ENCODE data around the gene FOXJ3. TPM values are rescaled to one million over a fixed set of nuclear protein-coding genes. Genes with fewer than 3 reads are reported as not detected.

The FOXJ3 gene
- total RNA-seq, 2 experiments from 2014 or later: 43.1 to 44.0 TPM

DNA sequence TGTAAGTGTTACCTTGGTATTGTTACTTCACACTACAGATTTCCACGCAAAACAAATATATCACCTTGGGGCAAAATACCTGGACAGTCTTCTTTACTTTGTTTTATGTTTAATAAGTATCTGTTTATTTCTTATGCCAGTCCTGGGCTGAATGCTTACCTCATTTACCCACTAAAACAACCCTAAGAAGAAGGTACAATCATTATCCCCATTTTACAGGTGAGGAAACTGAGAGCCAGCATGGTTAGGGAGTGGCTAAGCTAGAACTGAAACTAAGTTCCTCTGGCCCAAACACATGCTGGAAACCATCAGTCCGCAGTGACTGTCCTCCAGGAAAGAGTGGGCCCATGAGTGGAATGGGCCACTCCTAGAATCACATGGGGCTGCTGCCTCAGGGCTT lies 194.8 kb downstream of the FOXJ3 start:
- intact Hi-C loops (cut with micrococcal nuclease): no loop called here
- Mint-ChIP-seq H3K4me3 (no peak overlapping the region), H3K27me3 (peaks cover 21% of the 10 kb centered on the region), H3K4me1 (ENCODE audit: low read depth) (peaks cover 6% of the 10 kb centered on the region), H3K36me3 (ENCODE audit: low read depth) (no peaks in the 10 kb centered on the region), H3K9me3 (no peaks in the 10 kb centered on the region), H3K27ac (no peak overlapping the region)
- ATAC-seq: no peak
- no peak for DNase-seq
- TF ChIP-seq CTCF (IDR thresholded peaks at IDR 0.05): no peak
- POLR2A ChIA-PET: no interaction called here
- CTCF ChIA-PET: interaction anchor here (1.4 kb wide), 1 partner anchor 34 kb away, joined by 4 read pairs; no protein-coding TSS in a partner anchor

DNA sequence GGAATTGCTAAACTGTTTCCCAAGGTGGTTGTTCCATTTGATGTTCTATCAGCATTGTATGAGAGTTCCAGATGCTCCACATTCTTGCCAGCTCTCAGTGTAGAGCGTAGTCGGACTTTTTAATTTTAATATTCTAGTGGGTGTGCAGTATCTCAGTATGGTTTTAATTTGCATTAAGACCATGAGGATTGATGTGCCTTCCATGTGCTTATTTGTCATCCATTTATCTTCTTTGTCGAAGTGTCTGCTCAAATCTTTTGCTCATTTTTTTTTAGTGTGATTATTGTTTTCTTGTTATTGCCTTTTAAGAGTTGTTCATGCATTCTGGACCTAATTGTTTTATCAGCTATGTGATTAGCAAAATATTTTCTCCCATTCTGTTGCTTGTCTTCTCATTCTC lies 195.6 kb downstream of the FOXJ3 start:
- no peak overlapping the region for H3K4me3 Mint-ChIP-seq
- no peak for ATAC-seq
- H3K27ac Mint-ChIP-seq: no peak overlapping the region
- TF ChIP-seq CTCF (IDR thresholded peaks at IDR 0.05): no peak
- ChIA-PET CTCF (interaction anchor here (1.4 kb wide), 1 partner anchor 34 kb away, joined by 4 read pairs; no protein-coding TSS in a partner anchor), POLR2A (no interaction called here)
- peaks cover 6% of the 10 kb centered on the region for H3K4me1 Mint-ChIP-seq (ENCODE audit: low read depth)
- intact Hi-C loops (cut with micrococcal nuclease): no loop called here
- H3K27me3 Mint-ChIP-seq: peaks cover 15% of the 10 kb centered on the region
- DNase-seq: no peak
- no peaks in the 10 kb centered on the region for H3K36me3 Mint-ChIP-seq (ENCODE audit: low read depth)
- H3K9me3 Mint-ChIP-seq: no peaks in the 10 kb centered on the region

- Mint-ChIP-seq H3K9me3 (no peaks in the 10 kb centered on the region), H3K4me3 (no peak overlapping the region), H3K27me3 (peaks cover 14% of the 10 kb centered on the region), H3K36me3 (ENCODE audit: low read depth) (no peaks in the 10 kb centered on the region), H3K4me1 (ENCODE audit: low read depth) (peaks cover 5% of the 10 kb centered on the region), H3K27ac (no peak overlapping the region)
- DNase-seq: no peak
- TF ChIP-seq CTCF (IDR thresholded peaks at IDR 0.05): no peak
- CTCF ChIA-PET: interaction anchor here (1.5 kb wide), 1 partner anchor 9 kb away, joined by 6 read pairs; no protein-coding TSS in a partner anchor
- intact Hi-C loops (cut with micrococcal nuclease): no loop called here
- no peak for ATAC-seq
- POLR2A ChIA-PET: no interaction called here
These were observed 196.4 kb downstream of the FOXJ3 start for GRCh38 chr1:42138586-42138985.

DNA sequence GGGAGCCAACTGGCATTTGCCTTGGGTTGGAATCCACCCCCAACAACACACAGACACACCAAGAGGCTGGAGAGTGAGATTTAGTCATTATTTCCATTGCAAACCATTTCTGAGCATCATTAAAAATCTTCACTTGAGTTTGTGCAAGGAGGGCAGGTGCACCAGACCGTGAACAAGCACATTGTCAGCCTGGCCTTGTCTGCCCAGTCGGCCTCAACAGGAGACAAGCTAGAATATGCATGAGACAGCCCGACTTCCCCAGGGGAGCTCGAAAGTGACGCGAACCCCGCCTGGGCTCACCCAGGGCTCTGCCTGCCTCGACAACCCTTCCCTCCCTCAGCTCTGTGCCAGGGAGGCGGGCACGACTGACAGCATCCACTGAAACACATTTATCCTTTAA lies 197.3 kb downstream of the FOXJ3 start:
- ATAC-seq (no peak), DNase-seq (no peak)
- Mint-ChIP-seq H3K9me3 (no peaks in the 10 kb centered on the region), H3K27me3 (peaks cover 9% of the 10 kb centered on the region), H3K4me3 (no peak overlapping the region), H3K27ac (no peak overlapping the region), H3K4me1 (ENCODE audit: low read depth) (no peaks in the 10 kb centered on the region), H3K36me3 (ENCODE audit: low read depth) (no peaks in the 10 kb centered on the region)
- CTCF ChIA-PET: interaction anchor here (1.5 kb wide), 1 partner anchor 10 kb away, joined by 6 read pairs; no protein-coding TSS in a partner anchor
- intact Hi-C loops (cut with micrococcal nuclease): no loop called here
- no peak for TF ChIP-seq CTCF (IDR thresholded peaks at IDR 0.05)
- POLR2A ChIA-PET: interaction anchor here (1.2 kb wide), 1 partner anchor 14 kb away, joined by 3 read pairs; no protein-coding TSS in a partner anchor

- no peak for DNase-seq
- H3K9me3 Mint-ChIP-seq: no peaks in the 10 kb centered on the region
- no peak for ATAC-seq
- ChIA-PET CTCF (interaction anchor here (1.4 to 2.5 kb wide), 2 partner anchors 24 to 37 kb away, joined by 3 to 8 read pairs; no protein-coding TSS in a partner anchor), POLR2A (interaction anchor here (1.0 kb wide), 1 partner anchor 122 kb away, joined by 3 read pairs; no protein-coding TSS in a partner anchor)
- TF ChIP-seq CTCF (IDR thresholded peaks at IDR 0.05): no peak
- H3K36me3 Mint-ChIP-seq (ENCODE audit: low read depth): no peaks in the 10 kb centered on the region
- intact Hi-C loops (cut with micrococcal nuclease): no loop called here
- no peak overlapping the region for H3K27ac Mint-ChIP-seq
- H3K4me1 Mint-ChIP-seq (ENCODE audit: low read depth): no peaks in the 10 kb centered on the region
- no peak overlapping the region for H3K4me3 Mint-ChIP-seq
- H3K27me3 Mint-ChIP-seq: peaks cover 3% of the 10 kb centered on the region
These were observed 198.6 kb downstream of the FOXJ3 start for GRCh38 chr1:42136466-42136865.
